Measurements from ENCODE around the gene TMTC2. TPM values are rescaled to one million over a fixed set of nuclear protein-coding genes. Genes with fewer than 3 reads are reported as not detected.
A peak's percentile ranks its signal among the peaks of the same experiment; 100 is the strongest.

TMTC2 gene
- total and polyA plus RNA-seq, 2 donors, result 18.1 to 95.3 TPM

GRCh38 chr12:82893896-82894295 is 207.2 kb downstream of the TMTC2 start:
- no peak overlapping the region for H3K27ac ChIP-seq (ENCODE audit: low read depth)
- WGBS, result 73% methylated on average over 5 of the region's 5 CpGs
- H3K4me3 ChIP-seq (ENCODE audit: low read depth, low read length), result no peak overlapping the region
- H3K36me3 ChIP-seq (ENCODE audit: insufficient read depth), result no peaks in the 10 kb centered on the region
- no peak for DNase-seq (ENCODE audit: extremely low spot score)
- no peaks in the 10 kb centered on the region for H3K4me1 ChIP-seq (ENCODE audit: insufficient read depth)

- H3K36me3 ChIP-seq (ENCODE audit: insufficient read depth), result no peaks in the 10 kb centered on the region
- DNase-seq (ENCODE audit: extremely low spot score), result no peak
- no peak overlapping the region for H3K4me3 ChIP-seq (ENCODE audit: low read depth, low read length)
- H3K4me1 ChIP-seq (ENCODE audit: insufficient read depth), result no peaks in the 10 kb centered on the region
- no peak overlapping the region for H3K27ac ChIP-seq (ENCODE audit: low read depth)
- 77% methylated on average over 7 of the region's 7 CpGs for WGBS
Observed at GRCh38 chr12:82896277-82896676, 209.6 kb downstream of the TMTC2 start.

- no peak for DNase-seq (ENCODE audit: extremely low spot score)
Observed at GRCh38 chr12:82896979-82897378, 210.3 kb downstream of the TMTC2 start.

GRCh38 chr12:82898441-82898840 is 211.7 kb downstream of the TMTC2 start:
- Histone ChIP-seq H3K36me3 (ENCODE audit: insufficient read depth) (no peaks in the 10 kb centered on the region), H3K4me3 (ENCODE audit: low read depth, low read length) (no peak overlapping the region), H3K27ac (ENCODE audit: low read depth) (no peak overlapping the region), H3K4me1 (ENCODE audit: insufficient read depth) (no peaks in the 10 kb centered on the region)
- 68% methylated on average over 2 of the region's 2 CpGs for WGBS
- DNase-seq (ENCODE audit: extremely low spot score), result no peak

More at GRCh38 chr12:82896979-82897378, 210.3 kb downstream of the TMTC2 start:
- no peak overlapping the region for H3K27ac ChIP-seq (ENCODE audit: low read depth)
- H3K4me1 ChIP-seq (ENCODE audit: insufficient read depth), result no peaks in the 10 kb centered on the region
- H3K36me3 ChIP-seq (ENCODE audit: insufficient read depth), result no peaks in the 10 kb centered on the region
- WGBS, result 79% methylated on average over 3 of the region's 3 CpGs
- H3K4me3 ChIP-seq (ENCODE audit: low read depth, low read length), result no peak overlapping the region

GRCh38 chr12:82904219-82904790 is 217.6 kb downstream of the TMTC2 start:
- DNase-seq (ENCODE audit: extremely low spot score), result no peak
- no peaks in the 10 kb centered on the region for H3K36me3 ChIP-seq (ENCODE audit: insufficient read depth)
- no peak overlapping the region for H3K4me3 ChIP-seq (ENCODE audit: low read depth, low read length)
- 91% methylated on average over 5 of the region's 5 CpGs for WGBS
- no peaks in the 10 kb centered on the region for H3K4me1 ChIP-seq (ENCODE audit: insufficient read depth)
- H3K27ac ChIP-seq (ENCODE audit: low read depth), result no peak overlapping the region

GRCh38 chr12:82910246-82910893 is 223.7 kb downstream of the TMTC2 start:
- Histone ChIP-seq H3K36me3 (ENCODE audit: insufficient read depth) (no peaks in the 10 kb centered on the region), H3K4me3 (ENCODE audit: low read depth, low read length) (no peak overlapping the region), H3K4me1 (ENCODE audit: insufficient read depth) (no peaks in the 10 kb centered on the region), H3K27ac (ENCODE audit: low read depth) (no peak overlapping the region)
- DNase-seq (ENCODE audit: extremely low spot score), result no peak
- WGBS, result 90% methylated on average over 9 of the region's 9 CpGs

GRCh38 chr12:82912406-82912805 is 225.7 kb downstream of the TMTC2 start:
- H3K27ac ChIP-seq (ENCODE audit: low read depth), result no peak overlapping the region
- no peak for DNase-seq (ENCODE audit: extremely low spot score)
- WGBS, result 93% methylated on average over 1 of the region's 1 CpG
- H3K36me3 ChIP-seq (ENCODE audit: insufficient read depth), result no peaks in the 10 kb centered on the region
- H3K4me1 ChIP-seq (ENCODE audit: insufficient read depth), result no peaks in the 10 kb centered on the region
- H3K4me3 ChIP-seq (ENCODE audit: low read depth, low read length), result no peak overlapping the region

- Histone ChIP-seq H3K36me3 (ENCODE audit: insufficient read depth) (no peaks in the 10 kb centered on the region), H3K4me3 (ENCODE audit: low read depth, low read length) (no peak overlapping the region), H3K4me1 (ENCODE audit: insufficient read depth) (no peaks in the 10 kb centered on the region), H3K27ac (ENCODE audit: low read depth) (no peak overlapping the region)
- WGBS, result 94% methylated on average over 7 of the region's 7 CpGs
- DNase-seq (ENCODE audit: extremely low spot score), result no peak
Observed at GRCh38 chr12:82919388-82920054, 232.8 kb downstream of the TMTC2 start.

GRCh38 chr12:82923935-82924334 is 237.2 kb downstream of the TMTC2 start:
- no peak overlapping the region for H3K4me3 ChIP-seq (ENCODE audit: low read depth, low read length)
- DNase-seq (ENCODE audit: extremely low spot score), result no peak
- no peaks in the 10 kb centered on the region for H3K4me1 ChIP-seq (ENCODE audit: insufficient read depth)
- H3K36me3 ChIP-seq (ENCODE audit: insufficient read depth), result no peaks in the 10 kb centered on the region
- no peak overlapping the region for H3K27ac ChIP-seq (ENCODE audit: low read depth)
- 99% methylated on average over 1 of the region's 1 CpG for WGBS

- Histone ChIP-seq H3K4me1 (ENCODE audit: insufficient read depth) (no peaks in the 10 kb centered on the region), H3K36me3 (ENCODE audit: insufficient read depth) (no peaks in the 10 kb centered on the region), H3K4me3 (ENCODE audit: low read depth, low read length) (no peak overlapping the region), H3K27ac (ENCODE audit: low read depth) (no peak overlapping the region)
- 72% methylated on average over 3 of the region's 3 CpGs for WGBS
- no peak for DNase-seq (ENCODE audit: extremely low spot score)
Observed at GRCh38 chr12:82926630-82927029, 239.9 kb downstream of the TMTC2 start.

- WGBS, result 97% methylated on average over 3 of the region's 3 CpGs
- Histone ChIP-seq H3K27ac (ENCODE audit: low read depth) (no peak overlapping the region), H3K36me3 (ENCODE audit: insufficient read depth) (no peaks in the 10 kb centered on the region), H3K4me3 (ENCODE audit: low read depth, low read length) (no peak overlapping the region), H3K4me1 (ENCODE audit: insufficient read depth) (no peaks in the 10 kb centered on the region)
- no peak for DNase-seq (ENCODE audit: extremely low spot score)
Observed at GRCh38 chr12:82930301-82930700, 243.6 kb downstream of the TMTC2 start.

GRCh38 chr12:82931349-82932116 is 244.8 kb downstream of the TMTC2 start:
- no peaks in the 10 kb centered on the region for H3K36me3 ChIP-seq (ENCODE audit: insufficient read depth)
- peak overlapping the region; percentile 59 for H3K27ac ChIP-seq (ENCODE audit: low read depth)
- H3K4me3 ChIP-seq (ENCODE audit: low read depth, low read length), result no peak overlapping the region
- peak; percentile 57 for DNase-seq (ENCODE audit: extremely low spot score)
- H3K4me1 ChIP-seq (ENCODE audit: insufficient read depth), result no peaks in the 10 kb centered on the region
- WGBS, result 46% methylated on average over 5 of the region's 5 CpGs

GRCh38 chr12:82937151-82937550 is 250.4 kb downstream of the TMTC2 start:
- DNase-seq (ENCODE audit: extremely low spot score), result no peak
- no peaks in the 10 kb centered on the region for H3K4me1 ChIP-seq (ENCODE audit: insufficient read depth)
- no peaks in the 10 kb centered on the region for H3K36me3 ChIP-seq (ENCODE audit: insufficient read depth)
- no peak overlapping the region for H3K27ac ChIP-seq (ENCODE audit: low read depth)
- H3K4me3 ChIP-seq (ENCODE audit: low read depth, low read length), result no peak overlapping the region
- 27% methylated on average over 2 of the region's 2 CpGs for WGBS
